Measurements from ENCODE around the gene NCAN. TPM values are rescaled to one million over a fixed set of nuclear protein-coding genes. Genes with fewer than 3 reads are reported as not detected.

The NCAN gene
- total RNA-seq, 1 donor from 2014 or later, result 0.14 TPM

- no peak overlapping the region for H3K4me3 Mint-ChIP-seq (ENCODE audit: unreplicated experiment)
- TF ChIP-seq EZH2 (IDR thresholded peaks at IDR 0.05; ENCODE audit: insufficient read depth, low read length) (no peak), CTCF (IDR thresholded peaks at IDR 0.05; ENCODE audit: insufficient read depth, low read depth, low read length) (no peak)
- DNase-seq (ENCODE audit: low read depth), result no peak
- peaks cover 3% of the 10 kb centered on the region for H3K9me3 ChIP-seq (ENCODE audit: insufficient read depth, low read depth, low read length)
- peaks cover 1% of the 10 kb centered on the region for H3K36me3 Mint-ChIP-seq (ENCODE audit: low read depth, unreplicated experiment)
- peaks cover 18% of the 10 kb centered on the region for H3K27me3 ChIP-seq (ENCODE audit: insufficient read depth, low read length)
- H3K9me3 Mint-ChIP-seq (ENCODE audit: unreplicated experiment), result peaks cover 6% of the 10 kb centered on the region
- peak overlapping the region; percentile 60 for H3K4me2 ChIP-seq (ENCODE audit: low read length)
- H3K4me1 Mint-ChIP-seq (ENCODE audit: low read depth, unreplicated experiment), result peaks cover 7% of the 10 kb centered on the region
- H4K20me1 ChIP-seq (ENCODE audit: insufficient read depth, low read length), result no peaks in the 10 kb centered on the region
- no peaks in the 10 kb centered on the region for H3K79me2 ChIP-seq (ENCODE audit: insufficient read depth, low read length)
- no peak for FAIRE-seq
- H3K36me3 ChIP-seq (ENCODE audit: insufficient read depth, low read length), result no peaks in the 10 kb centered on the region
- no peak overlapping the region for H3K27ac Mint-ChIP-seq (ENCODE audit: unreplicated experiment)
- no peak overlapping the region for H3K4me3 ChIP-seq (ENCODE audit: insufficient read depth, low read depth, low read length)
- H3K9ac ChIP-seq (ENCODE audit: low read length), result no peak overlapping the region
- H2AFZ ChIP-seq (ENCODE audit: low read depth, low read length), result no peak overlapping the region
- no peak overlapping the region for H3K27ac ChIP-seq (ENCODE audit: low read depth, low read length)
- H3K27me3 Mint-ChIP-seq (ENCODE audit: low read depth, unreplicated experiment), result peaks cover 54% of the 10 kb centered on the region
- no peaks in the 10 kb centered on the region for H3K4me1 ChIP-seq (ENCODE audit: insufficient read depth, low read length)
Measured at GRCh38 chr19:19260417-19261214, 48.9 kb downstream of the NCAN start.

- TF ChIP-seq CTCF (IDR thresholded peaks at IDR 0.05; ENCODE audit: insufficient read depth, low read depth, low read length) (no peak), EZH2 (IDR thresholded peaks at IDR 0.05; ENCODE audit: insufficient read depth, low read length) (peak; percentile 69)
- H3K9ac ChIP-seq (ENCODE audit: low read length), result no peak overlapping the region
- H3K27ac Mint-ChIP-seq (ENCODE audit: unreplicated experiment), result peak overlapping the region; percentile 47
Measured at GRCh38 chr19:19261350-19262189, 49.8 kb downstream of the NCAN start.

More at GRCh38 chr19:19261350-19262189, 49.8 kb downstream of the NCAN start:
- no peak overlapping the region for H3K4me3 ChIP-seq (ENCODE audit: insufficient read depth, low read depth, low read length)
- no peaks in the 10 kb centered on the region for H3K36me3 ChIP-seq (ENCODE audit: insufficient read depth, low read length)
- Mint-ChIP-seq H3K9me3 (ENCODE audit: unreplicated experiment) (peaks cover 6% of the 10 kb centered on the region), H3K36me3 (ENCODE audit: low read depth, unreplicated experiment) (peaks cover 1% of the 10 kb centered on the region), H3K4me1 (ENCODE audit: low read depth, unreplicated experiment) (peaks cover 7% of the 10 kb centered on the region), H3K27me3 (ENCODE audit: low read depth, unreplicated experiment) (peaks cover 54% of the 10 kb centered on the region), H3K4me3 (ENCODE audit: unreplicated experiment) (peak overlapping the region; percentile 84)
- H3K27me3 ChIP-seq (ENCODE audit: insufficient read depth, low read length), result peaks cover 18% of the 10 kb centered on the region
- no peaks in the 10 kb centered on the region for H4K20me1 ChIP-seq (ENCODE audit: insufficient read depth, low read length)
- FAIRE-seq (no peak), DNase-seq (ENCODE audit: low read depth) (no peak)
- no peaks in the 10 kb centered on the region for H3K4me1 ChIP-seq (ENCODE audit: insufficient read depth, low read length)
- peak overlapping the region; percentile 60 for H3K4me2 ChIP-seq (ENCODE audit: low read length)
- no peaks in the 10 kb centered on the region for H3K79me2 ChIP-seq (ENCODE audit: insufficient read depth, low read length)
- peak overlapping the region; percentile 34 for H2AFZ ChIP-seq (ENCODE audit: low read depth, low read length)
- peaks cover 3% of the 10 kb centered on the region for H3K9me3 ChIP-seq (ENCODE audit: insufficient read depth, low read depth, low read length)
- no peak overlapping the region for H3K27ac ChIP-seq (ENCODE audit: low read depth, low read length)

All from astrocyte (in vitro differentiated cells and primary cell).